Measurements from ENCODE around the gene RASL12. TPM values are rescaled to one million over a fixed set of nuclear protein-coding genes. Genes with fewer than 3 reads are reported as not detected.
"Not testable (repeated sequence)": the region's sequence is repeated elsewhere in the genome, so short reads cannot be mapped to it uniquely, and the experiment has no call there.

Gene RASL12
- total and polyA plus RNA-seq, 2 of the 4 experiments (the other 2 are of a cell fraction) = 0.18 to 0.22 TPM

GRCh38 chr15:65044218-65044617, 23.6 kb downstream of the RASL12 start:
- H3K36me3 ChIP-seq (ENCODE audit: control insufficient read depth, insufficient read depth, low read length); H4K20me1 ChIP-seq (ENCODE audit: insufficient read depth, low read length); H3K27me3 ChIP-seq (ENCODE audit: control insufficient read depth, insufficient read depth, low read length); H4K8ac ChIP-seq (ENCODE audit: low read depth in 2 of 2, low read length in 2 of 2); dilution Hi-C loops (cut with HindIII; ENCODE audit: low sequenced_read_pairs, unreplicated experiment); H2BK5ac ChIP-seq (ENCODE audit: low read depth, low read length, poor library complexity, severe bottlenecking); H2AK5ac ChIP-seq (ENCODE audit: low read depth, low read length); H3K4ac ChIP-seq (ENCODE audit: low read depth, low read length); H2BK15ac ChIP-seq (ENCODE audit: low read depth, low read length); H2BK120ac ChIP-seq (ENCODE audit: low read depth, low read length); H4K5ac ChIP-seq (ENCODE audit: low read depth, low read length); H3K9me3 ChIP-seq (ENCODE audit: control insufficient read depth, insufficient read depth, low read length); H2AFZ ChIP-seq (replicated peaks; ENCODE audit: low read length, poor library complexity); POLR2A ChIA-PET (ENCODE audit: unreplicated experiment); intact Hi-C loops (cut with micrococcal nuclease); H4K91ac ChIP-seq (ENCODE audit: insufficient read depth, low read depth, low read length); H3K9ac ChIP-seq (ENCODE audit: low read depth, low read length); H3K18ac ChIP-seq (ENCODE audit: low read depth, low read length); BruUV-seq (replicated peaks); H3K4me3 ChIP-seq (ENCODE audit: insufficient read depth, low read depth, low read length); H3K79me1 ChIP-seq (ENCODE audit: low read depth in 1 of 2, low read length in 2 of 2); H2BK20ac ChIP-seq (ENCODE audit: low read depth, low read length); H3K27ac ChIP-seq (ENCODE audit: insufficient read depth, low read length); H3K56ac ChIP-seq (ENCODE audit: extremely low read depth, insufficient read depth, low read length); H3K23ac ChIP-seq (ENCODE audit: low read depth, low read length); in situ Hi-C loops (cut with MboI; ENCODE audit: low sequenced_read_pairs): not testable (repeated sequence)
- no CpG with 5 or more reads among the region's 5 CpGs for WGBS, 2 experiments (ENCODE audit: extremely low coverage in 2 of 2, insufficient read length in 1 of 2)
- Histone ChIP-seq H3K14ac (replicated peaks; ENCODE audit: low read depth, low read length) (peak overlapping the region; percentile 77), H3K4me1 (ENCODE audit: control insufficient read depth, insufficient read depth, low read length) (peaks cover 15% of the 10 kb centered on the region), H3K9me1 (ENCODE audit: insufficient read depth, low read length) (peaks cover 15% of the 10 kb centered on the region), H2AK9ac (replicated peaks; ENCODE audit: low read depth, low read length, poor library complexity) (peak overlapping the region; percentile 68), H3K4me2 (ENCODE audit: low read depth, low read length) (peak overlapping the region; percentile 23; the same call in 1 of the 2 replicates)
- peak; percentile 88 for ATAC-seq (ENCODE audit: low read depth)
- TF ChIP-seq BHLHE40 (IDR thresholded peaks at IDR 0.05; ENCODE audit: low read depth, low read length) (0 out of 2 replicates have a peak, but pooled peaks have one; percentile 10), CEBPB (IDR thresholded peaks at IDR 0.05; ENCODE audit: low read depth, low read length) (peak; percentile 29; the same call in 1 of the 2 replicates), USF2 (IDR thresholded peaks at IDR 0.05; ENCODE audit: low read depth, low read length) (peak; percentile 70)
- DNase-seq = peak; percentile 88
- CTCF ChIA-PET = interaction anchor here (0.6 to 1.9 kb wide), 2 partner anchors 57 to 59 kb away, joined by 3 to 7 read pairs; no protein-coding TSS in a partner anchor

Measured in IMR-90 (cell line).